Epithelial cell of esophagus (primary cell): Measurements from ENCODE around the gene TMOD3.
A peak's percentile ranks its signal among the peaks of the same experiment; 100 is the strongest.

Source experiments
- DNase-seq: peaks from one replicate; pipeline ENCODE4 v3.0.0; 2010; ENCODE audit warnings: low read depth
- H3K4me3 ChIP-seq: 2 replicates; pipeline ENCODE4 v1.5.1; 2011; ENCODE audit warnings: mild to moderate bottlenecking, low read length, control low read depth
- TF ChIP-seq, protein P1 (sequence below): IDR thresholded peaks from 2 replicates; pipeline ENCODE4 v1.5.1; 2011; ENCODE audit warnings: low read depth, mild to moderate bottlenecking, low read length, control low read depth, inconsistent platforms; ENCODE audit not compliant: insufficient read depth; ENCODE audit errors: missing control alignments

Gene TMOD3

DNA sequence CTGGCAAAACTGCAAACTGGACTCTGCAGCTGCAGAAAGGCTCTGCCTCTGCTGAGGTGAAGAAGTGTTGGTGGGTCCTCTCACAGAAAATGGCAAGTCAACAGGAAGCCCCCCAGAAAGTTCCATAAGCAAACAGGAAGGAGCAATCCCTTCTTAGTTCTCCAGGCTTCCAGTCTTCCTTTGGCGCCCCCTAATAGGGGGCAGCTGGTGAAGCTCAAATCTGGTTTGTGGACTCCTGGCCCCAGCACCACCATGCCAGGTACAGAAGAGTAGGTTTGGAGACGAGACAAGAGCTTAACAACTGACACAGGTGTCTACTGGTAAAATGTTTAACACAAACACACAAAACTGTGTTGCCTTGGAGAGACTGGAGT, 106.6 kb downstream of the TMOD3 start:
- TF ChIP-seq, protein P1, sequence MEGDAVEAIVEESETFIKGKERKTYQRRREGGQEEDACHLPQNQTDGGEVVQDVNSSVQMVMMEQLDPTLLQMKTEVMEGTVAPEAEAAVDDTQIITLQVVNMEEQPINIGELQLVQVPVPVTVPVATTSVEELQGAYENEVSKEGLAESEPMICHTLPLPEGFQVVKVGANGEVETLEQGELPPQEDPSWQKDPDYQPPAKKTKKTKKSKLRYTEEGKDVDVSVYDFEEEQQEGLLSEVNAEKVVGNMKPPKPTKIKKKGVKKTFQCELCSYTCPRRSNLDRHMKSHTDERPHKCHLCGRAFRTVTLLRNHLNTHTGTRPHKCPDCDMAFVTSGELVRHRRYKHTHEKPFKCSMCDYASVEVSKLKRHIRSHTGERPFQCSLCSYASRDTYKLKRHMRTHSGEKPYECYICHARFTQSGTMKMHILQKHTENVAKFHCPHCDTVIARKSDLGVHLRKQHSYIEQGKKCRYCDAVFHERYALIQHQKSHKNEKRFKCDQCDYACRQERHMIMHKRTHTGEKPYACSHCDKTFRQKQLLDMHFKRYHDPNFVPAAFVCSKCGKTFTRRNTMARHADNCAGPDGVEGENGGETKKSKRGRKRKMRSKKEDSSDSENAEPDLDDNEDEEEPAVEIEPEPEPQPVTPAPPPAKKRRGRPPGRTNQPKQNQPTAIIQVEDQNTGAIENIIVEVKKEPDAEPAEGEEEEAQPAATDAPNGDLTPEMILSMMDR = no peak
- H3K4me3 ChIP-seq = no peak overlapping the region
- no peak for DNase-seq

DNA sequence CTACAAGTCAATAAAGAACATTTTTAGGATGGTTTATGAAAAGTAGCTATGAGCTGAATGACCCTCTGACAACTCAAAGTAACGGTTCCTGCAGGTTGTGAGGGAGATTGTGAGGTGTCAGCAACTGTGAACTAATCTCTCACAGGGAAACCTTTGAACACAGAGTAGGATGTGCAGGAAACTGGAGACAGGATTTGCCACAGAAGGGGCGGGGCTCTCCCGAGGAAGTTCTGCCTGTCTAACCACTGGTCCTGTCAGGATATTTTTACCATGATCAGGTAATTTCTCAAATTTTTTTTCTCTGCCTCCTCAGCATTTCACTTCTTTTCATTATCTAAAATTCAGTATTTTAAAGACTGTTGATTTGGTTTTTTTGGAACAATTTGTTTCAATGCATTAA, 108.8 kb downstream of the TMOD3 start:
- peak; percentile 58 for DNase-seq
- no peak overlapping the region for H3K4me3 ChIP-seq
- TF ChIP-seq, protein P1 = no peak

DNA sequence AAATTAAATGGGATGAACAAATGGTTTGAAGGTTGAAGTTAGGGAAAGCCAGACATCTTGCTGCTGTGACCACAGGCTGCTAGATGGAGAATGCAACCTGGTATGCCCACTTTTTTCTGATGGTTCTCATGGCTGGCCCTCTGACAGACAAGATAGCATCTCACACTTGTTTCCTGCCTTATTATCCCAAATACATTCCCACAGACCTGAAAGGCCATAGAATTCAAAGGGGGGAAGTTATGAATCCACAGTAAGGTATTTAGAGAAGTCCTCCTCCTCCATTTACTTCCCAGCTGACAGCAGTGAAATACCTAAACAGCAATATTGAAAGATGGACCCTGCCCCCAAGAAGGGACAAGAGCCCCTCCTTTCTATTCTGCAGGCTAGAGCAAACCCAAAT, 109.8 kb downstream of the TMOD3 start:
- TF ChIP-seq, protein P1 = no peak
- DNase-seq = no peak
- H3K4me3 ChIP-seq = no peak overlapping the region

DNA sequence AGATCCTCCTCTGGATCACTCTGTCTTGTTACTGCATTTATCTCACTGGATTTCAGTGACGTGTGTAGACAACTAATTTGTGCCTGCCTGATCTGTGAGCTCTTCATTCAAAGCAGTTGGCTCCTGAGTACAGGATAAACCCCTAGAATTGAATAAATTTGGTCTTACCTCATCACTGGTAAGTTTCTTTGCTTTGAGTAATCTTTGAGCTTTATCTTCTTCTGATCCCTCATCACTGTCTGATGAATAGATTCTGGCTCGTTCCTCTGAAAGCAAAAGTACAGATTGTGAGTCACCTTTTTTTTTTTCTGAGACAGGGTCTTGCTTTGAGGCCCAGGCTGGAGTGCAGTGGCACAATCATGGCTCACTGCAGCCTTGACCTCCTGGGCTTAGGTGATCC, 117.7 kb downstream of the TMOD3 start:
- no peak overlapping the region for H3K4me3 ChIP-seq
- TF ChIP-seq, protein P1 = no peak
- DNase-seq = no peak

DNA sequence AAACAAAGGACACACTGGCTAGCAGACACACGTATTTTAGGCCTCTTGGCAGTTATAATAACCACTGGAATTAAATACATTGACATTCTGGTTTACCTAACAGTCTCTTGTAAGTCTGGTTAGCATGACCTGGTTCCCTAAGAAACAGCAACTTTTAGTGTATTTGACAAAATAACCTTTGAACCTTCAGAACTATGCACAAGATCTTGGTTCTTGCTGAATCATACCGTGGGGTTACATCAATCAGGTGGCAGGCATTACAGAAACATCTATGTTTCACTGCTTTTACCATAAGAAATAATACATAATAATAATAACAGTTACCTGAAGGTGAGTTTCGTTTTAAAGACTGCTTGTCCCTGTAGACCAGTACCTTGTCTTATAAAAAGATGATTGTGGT, 123.4 kb downstream of the TMOD3 start:
- no peak for DNase-seq
- H3K4me3 ChIP-seq = no peak overlapping the region
- TF ChIP-seq, protein P1 = no peak

DNA sequence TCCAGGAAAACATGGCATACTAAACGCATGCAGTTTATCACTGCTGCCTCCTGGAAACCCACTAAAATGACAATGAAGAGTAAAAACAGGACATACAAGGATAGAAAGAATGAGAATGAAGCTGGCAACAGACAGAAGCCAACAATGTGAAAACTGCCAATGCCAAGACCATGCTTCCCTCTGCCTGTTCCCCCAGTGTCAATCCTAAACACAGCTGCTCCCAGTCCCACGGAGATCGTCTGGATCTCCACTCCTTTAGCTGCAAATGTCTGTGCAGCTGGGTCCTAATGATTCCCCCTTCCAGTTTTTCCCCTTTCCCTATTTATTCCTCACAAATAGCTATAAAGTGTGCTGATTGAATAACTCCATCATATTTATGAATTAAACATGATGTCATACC, 126.1 kb downstream of the TMOD3 start:
- no peak for DNase-seq
- TF ChIP-seq, protein P1 = no peak
- no peak overlapping the region for H3K4me3 ChIP-seq
